SKM-1 (cell line): ENCODE data around the gene RABGAP1L.
"Not testable (repeated sequence)": the region's sequence is repeated elsewhere in the genome, so short reads cannot be mapped to it uniquely, and the experiment has no call there.

Experiments
- DNase-seq: peaks from one replicate; lab custom pipeline; 2025; ENCODE audit not compliant: unreplicated experiment; lab: John Stamatoyannopoulos, UW

The RABGAP1L gene

GRCh38 chr1:174550296-174550695, 391.0 kb downstream of the RABGAP1L start:
- DNase-seq, result no peak

GRCh38 chr1:174556392-174556791, 397.1 kb downstream of the RABGAP1L start:
- no peak for DNase-seq

- DNase-seq, result no peak
Observed at GRCh38 chr1:174568551-174568950, 409.2 kb downstream of the RABGAP1L start.

- DNase-seq, result no peak
Observed at GRCh38 chr1:174569240-174569639, 409.9 kb downstream of the RABGAP1L start.

GRCh38 chr1:174572771-174573170, 413.5 kb downstream of the RABGAP1L start:
- DNase-seq, result no peak

GRCh38 chr1:174576120-174576519, 416.8 kb downstream of the RABGAP1L start:
- not testable (repeated sequence) for DNase-seq

- DNase-seq, result no peak
Observed at GRCh38 chr1:174577681-174578080, 418.4 kb downstream of the RABGAP1L start.

GRCh38 chr1:174580801-174581200, 421.5 kb downstream of the RABGAP1L start:
- DNase-seq, result no peak

- no peak for DNase-seq
Observed at GRCh38 chr1:174583316-174583715, 424.0 kb downstream of the RABGAP1L start.

GRCh38 chr1:174584071-174584470, 424.8 kb downstream of the RABGAP1L start:
- no peak for DNase-seq

GRCh38 chr1:174588618-174589017, 429.3 kb downstream of the RABGAP1L start:
- DNase-seq, result not testable (repeated sequence)

GRCh38 chr1:174605198-174605597, 445.9 kb downstream of the RABGAP1L start:
- DNase-seq, result no peak

- DNase-seq, result no peak
Observed at GRCh38 chr1:174606471-174606870, 447.2 kb downstream of the RABGAP1L start.

GRCh38 chr1:174617905-174618304, 458.6 kb downstream of the RABGAP1L start:
- not testable (repeated sequence) for DNase-seq

GRCh38 chr1:174623324-174624035, 464.2 kb downstream of the RABGAP1L start:
- DNase-seq, result no peak

GRCh38 chr1:174626031-174627025, 467.0 kb downstream of the RABGAP1L start:
- DNase-seq, result no peak

GRCh38 chr1:174637487-174637886, 478.2 kb downstream of the RABGAP1L start:
- no peak for DNase-seq

GRCh38 chr1:174639461-174639860, 480.1 kb downstream of the RABGAP1L start:
- no peak for DNase-seq

- no peak for DNase-seq
Observed at GRCh38 chr1:174640783-174641182, 481.5 kb downstream of the RABGAP1L start.

GRCh38 chr1:174642393-174642792, 483.1 kb downstream of the RABGAP1L start:
- DNase-seq, result no peak

GRCh38 chr1:174643206-174643605, 483.9 kb downstream of the RABGAP1L start:
- no peak for DNase-seq

- not testable (repeated sequence) for DNase-seq
Observed at GRCh38 chr1:174649572-174649971, 490.3 kb downstream of the RABGAP1L start.
